ENCODE results near the gene CPB2.

Gene CPB2

GRCh38 chr13:46094478-46094877, 10.4 kb downstream of the CPB2 start:
- no peak for DNase-seq

- DNase-seq = no peak
Observed at GRCh38 chr13:46088821-46089562, 15.8 kb downstream of the CPB2 start.

- DNase-seq = no peak
Observed at GRCh38 chr13:46087481-46087880, 17.4 kb downstream of the CPB2 start.

- no peak for DNase-seq
Observed at GRCh38 chr13:46086985-46087384, 17.8 kb downstream of the CPB2 start.

GRCh38 chr13:46086421-46086922, 18.4 kb downstream of the CPB2 start:
- DNase-seq = no peak

GRCh38 chr13:46085737-46086136, 19.1 kb downstream of the CPB2 start:
- DNase-seq = no peak

- DNase-seq = no peak
Observed at GRCh38 chr13:46082324-46082723, 22.5 kb downstream of the CPB2 start.

- no peak for DNase-seq
Observed at GRCh38 chr13:46079770-46080169, 25.1 kb downstream of the CPB2 start.

GRCh38 chr13:46077265-46077664, 27.6 kb downstream of the CPB2 start:
- no peak for DNase-seq

- DNase-seq = no peak
Observed at GRCh38 chr13:46076827-46077226, 28.0 kb downstream of the CPB2 start.

GRCh38 chr13:46075811-46076210, 29.0 kb downstream of the CPB2 start:
- no peak for DNase-seq

- no peak for DNase-seq
Observed at GRCh38 chr13:46071590-46072249, 33.1 kb downstream of the CPB2 start.

GRCh38 chr13:46063292-46063691, 41.5 kb downstream of the CPB2 start:
- DNase-seq = no peak

GRCh38 chr13:46062185-46062584, 42.6 kb downstream of the CPB2 start:
- no peak for DNase-seq

GRCh38 chr13:46059405-46059804, 45.4 kb downstream of the CPB2 start:
- no peak for DNase-seq

- no peak for DNase-seq
Observed at GRCh38 chr13:46058268-46058667, 46.6 kb downstream of the CPB2 start.

GRCh38 chr13:46057256-46058015, 47.4 kb downstream of the CPB2 start:
- no peak for DNase-seq

GRCh38 chr13:46053162-46054012, 51.4 kb downstream of the CPB2 start:
- no peak for DNase-seq

GRCh38 chr13:46052319-46053161, 52.3 kb downstream of the CPB2 start, which contains the start of gene ZC3H13:
Gene ZC3H13 (minus strand): TSS chr13:46052746. CDS start chr13:46045507, 7,239 bp downstream.
- peak; percentile 72 for DNase-seq

GRCh38 chr13:46051968-46052318, 52.9 kb downstream of the CPB2 start:
- no peak for DNase-seq

- DNase-seq = no peak
Observed at GRCh38 chr13:46050771-46051170, 54.1 kb downstream of the CPB2 start.

- no peak for DNase-seq
Observed at GRCh38 chr13:46045424-46045823, 59.4 kb downstream of the CPB2 start.

Measured in NCI-H2227 treated with DMSO at 0.1 percent for 48 hours (cell line).